Liver (tissue), 9 donors: ENCODE results near the gene SLC25A43. TPM values are rescaled to one million over a fixed set of nuclear protein-coding genes. Genes with fewer than 3 reads are reported as not detected.

ENCODE experiments used
- DNase-seq: peaks from one replicate; pipeline ENCODE4 v3.0.0-alpha.2; 2017; ENCODE audit warnings: low spot score
- H3K27ac ChIP-seq, 2 donors: one replicate each; pipeline ENCODE4 v1.7.0; 2013; ENCODE audit warnings: inconsistent platforms in 2 of 2, low read length in 2 of 2, control low read depth in 1 of 2, low read depth in 1 of 2, mild to moderate bottlenecking in 1 of 2
- H3K27me3 ChIP-seq, 4 donors: one replicate each; pipeline versions ENCODE4 v1.6.1 to v1.7.0; 2013; ENCODE audit warnings: low read length in 3 of 4, inconsistent platforms in 1 of 4, mild to moderate bottlenecking in 1 of 4, moderate library complexity in 1 of 4; ENCODE audit not compliant: control insufficient read depth in 4 of 4, insufficient read depth in 4 of 4
- H3K36me3 ChIP-seq, 4 donors: one replicate each; pipeline versions ENCODE4 v1.6.1 to v1.7.0; 2013; ENCODE audit warnings: low read length in 3 of 4, mild to moderate bottlenecking in 3 of 4, low read depth in 1 of 4, moderate library complexity in 1 of 4; ENCODE audit not compliant: control insufficient read depth in 4 of 4, insufficient read depth in 3 of 4
- H3K4me1 ChIP-seq, 4 donors: one replicate each; pipeline versions ENCODE4 v1.6.1 to v1.7.0; 2013; ENCODE audit warnings: low read length in 3 of 4, mild to moderate bottlenecking in 3 of 4, moderate library complexity in 1 of 4; ENCODE audit not compliant: control insufficient read depth in 4 of 4, insufficient read depth in 4 of 4
- H3K4me3 ChIP-seq, 3 donors: one replicate each; pipeline versions ENCODE4 v1.6.1 to v1.7.0; 2013; ENCODE audit warnings: low read length in 3 of 3, control low read depth in 1 of 3, low read depth in 1 of 3, mild to moderate bottlenecking in 1 of 3
- H3K9ac ChIP-seq, 2 donors: one replicate each; pipeline ENCODE4 v1.7.0; 2013; ENCODE audit warnings: low read length in 2 of 2, mild to moderate bottlenecking in 2 of 2, moderate library complexity in 2 of 2, control low read depth in 1 of 2, low read depth in 1 of 2
- H3K9me3 ChIP-seq, 4 donors: one replicate each; pipeline versions ENCODE4 v1.6.1 to v1.7.0; 2013; ENCODE audit warnings: low read length in 3 of 4; ENCODE audit not compliant: control insufficient read depth in 4 of 4
- CTCF ChIP-seq: fragments of 150-350 bp; IDR thresholded peaks from 2 replicates; pipeline ENCODE4 v1.5.1; 2017; ENCODE audit warnings: improper control_type of control experiment, low read depth, low read length; ENCODE audit not compliant: missing input control
- EGR1 ChIP-seq, 2 donors: IDR thresholded peaks; 2 replicates each; pipeline ENCODE4 v1.6.1; 2016 to 2018; ENCODE audit warnings: antibody characterized with exemption in 2 of 2, low read depth in 2 of 2
- FOXA1 ChIP-seq: IDR thresholded peaks from 2 replicates; pipeline ENCODE4 v1.6.1; 2016; ENCODE audit warnings: antibody characterized with exemption
- FOXA2 ChIP-seq: IDR thresholded peaks from 2 replicates; pipeline ENCODE4 v1.6.1; 2016; ENCODE audit warnings: antibody characterized with exemption
- GABPA ChIP-seq, 2 donors: IDR thresholded peaks in 1 of 2; conservative IDR thresholded peaks in 1 of 2; 2 replicates each; pipeline ENCODE4 v1.6.1; 2016; ENCODE audit warnings: antibody characterized with exemption in 2 of 2, mild to moderate bottlenecking in 1 of 2, moderate library complexity in 1 of 2
- HNF4A ChIP-seq, 2 donors: conservative IDR thresholded peaks; 2 replicates each; pipeline ENCODE4 v1.6.1; 2016; ENCODE audit warnings: antibody characterized with exemption in 2 of 2, mild to moderate bottlenecking in 2 of 2
- HNF4G ChIP-seq: IDR thresholded peaks from 2 replicates; pipeline ENCODE4 v1.6.1; 2016; ENCODE audit warnings: antibody characterized with exemption
- JUND ChIP-seq, 2 donors: IDR thresholded peaks; 2 replicates each; pipeline ENCODE4 v1.6.1; 2016; ENCODE audit warnings: antibody characterized with exemption in 2 of 2
- NR2F2 ChIP-seq: IDR thresholded peaks from 2 replicates; pipeline ENCODE4 v1.6.1; 2016; ENCODE audit warnings: antibody characterized with exemption
- RAD21 ChIP-seq, 2 donors: IDR thresholded peaks; 2 replicates each; pipeline ENCODE4 v1.6.1; 2016; ENCODE audit warnings: antibody characterized with exemption in 2 of 2, mild to moderate bottlenecking in 2 of 2
- RXRA ChIP-seq, 2 donors: IDR thresholded peaks; 2 replicates each; pipeline ENCODE4 v1.6.1; 2017 to 2018; ENCODE audit warnings: antibody characterized with exemption in 2 of 2, mild to moderate bottlenecking in 1 of 2
- SP1 ChIP-seq: IDR thresholded peaks from 2 replicates; pipeline ENCODE4 v1.6.1; 2018; ENCODE audit warnings: antibody characterized with exemption, mild to moderate bottlenecking
- TAF1 ChIP-seq: conservative IDR thresholded peaks from 2 replicates; pipeline ENCODE4 v1.6.1; 2016; ENCODE audit warnings: antibody characterized with exemption, mild to moderate bottlenecking
- YY1 ChIP-seq: IDR thresholded peaks from 2 replicates; pipeline ENCODE4 v1.6.1; 2016; ENCODE audit warnings: antibody characterized with exemption, mild to moderate bottlenecking
- WGBS: extraction: QIAGEN DNeasy Blood & Tissue Kit; methylation state at CpG from one replicate; pipeline ENCODE4 v1.1.7; 2013; 5-methylcytosine and 5-hydroxymethylcytosine counted together
- polyA plus RNA-seq, 2 donors: library from polyadenylated mRNA; stranded (reverse) in 1 of 2; unstranded in 1 of 2; fragments of 200-250 nt in 1 of 2; fragments of >200 nt in 1 of 2; fragmentation: Nextera tagmentation in 1 of 2; extraction: Ambion mirVana in 1 of 2; gene quantifications; one replicate each; pipeline versions ENCODE4 v1.2.1 to v1.2.3, GENCODE V29; 2013 to 2015
- total RNA-seq, 2 donors: library from RNA; depleted of rRNA; stranded (reverse); fragments of >200 nt; gene quantifications; one replicate each; pipeline ENCODE4 v1.2.3, GENCODE V29; 2014
- TF ChIP-seq, protein P1 (sequence below): IDR thresholded peaks from 2 replicates; pipeline ENCODE4 v1.6.1; 2016; ENCODE audit warnings: antibody characterized with exemption
- TF ChIP-seq, protein P2 (sequence below): IDR thresholded peaks from 2 replicates; pipeline ENCODE4 v1.6.1; 2016; ENCODE audit warnings: antibody characterized with exemption, mild to moderate bottlenecking
- TF ChIP-seq, protein P3 (sequence below): IDR thresholded peaks from 2 replicates; pipeline ENCODE4 v1.6.1; 2016; ENCODE audit warnings: antibody characterized with exemption
- TF ChIP-seq, protein P4 (sequence below): IDR thresholded peaks from 2 replicates; pipeline ENCODE4 v1.6.1; 2016; ENCODE audit warnings: antibody characterized with exemption
- donor health status: healthy.
- donor health status: healthy.
- donor health status: healthy.
- donor health status: healthy.
- donor health status: healthy.

Gene SLC25A43
- total and polyA plus RNA-seq, 4 donors = 4.5 to 10.9 (median 5.6) TPM

DNA sequence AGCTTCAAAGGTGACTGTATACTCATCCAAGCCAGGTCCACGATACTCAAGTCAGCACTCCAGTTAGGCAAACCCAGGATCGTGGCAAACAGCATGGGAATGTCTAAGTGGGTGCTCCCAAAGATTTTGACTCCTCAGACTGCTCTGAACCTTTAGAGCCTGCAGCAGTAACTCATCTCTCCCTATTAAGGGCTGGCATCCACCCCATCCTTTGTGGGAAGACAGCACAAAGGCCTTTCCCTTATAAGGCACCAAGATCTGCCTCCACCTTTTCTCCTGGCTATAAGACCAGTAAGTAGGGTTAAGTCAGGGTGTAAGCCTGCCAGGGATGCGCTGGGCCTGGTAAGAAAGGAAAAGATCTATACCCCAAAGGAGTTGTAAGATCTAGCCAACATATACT lies 23.6 kb upstream of the SLC25A43 start:
- H3K4me3 ChIP-seq = no peak overlapping the region
- no peak for DNase-seq
- no peak overlapping the region for H3K9ac ChIP-seq
- no peaks in the 10 kb centered on the region for H3K4me1 ChIP-seq
- 91% methylated on average over 3 of the region's 3 CpGs for WGBS
- no peak for TF ChIP-seq TAF1
- no peak for TF ChIP-seq RXRA (IDR thresholded peaks at IDR 0.05)
- TF ChIP-seq GABPA (IDR thresholded peaks at IDR 0.05 in 1 of 2, conservative IDR thresholded peaks at IDR 0.05 in 1 of 2) = no peak
- no peak for TF ChIP-seq FOXA2
- TF ChIP-seq EGR1 (IDR thresholded peaks at IDR 0.05; ENCODE audit: low read depth in 2 of 2) = no peak
- no peak for TF ChIP-seq HNF4A (conservative IDR thresholded peaks at IDR 0.05)
- TF ChIP-seq RAD21 (IDR thresholded peaks at IDR 0.05) = no peak
- TF ChIP-seq, protein P1, sequence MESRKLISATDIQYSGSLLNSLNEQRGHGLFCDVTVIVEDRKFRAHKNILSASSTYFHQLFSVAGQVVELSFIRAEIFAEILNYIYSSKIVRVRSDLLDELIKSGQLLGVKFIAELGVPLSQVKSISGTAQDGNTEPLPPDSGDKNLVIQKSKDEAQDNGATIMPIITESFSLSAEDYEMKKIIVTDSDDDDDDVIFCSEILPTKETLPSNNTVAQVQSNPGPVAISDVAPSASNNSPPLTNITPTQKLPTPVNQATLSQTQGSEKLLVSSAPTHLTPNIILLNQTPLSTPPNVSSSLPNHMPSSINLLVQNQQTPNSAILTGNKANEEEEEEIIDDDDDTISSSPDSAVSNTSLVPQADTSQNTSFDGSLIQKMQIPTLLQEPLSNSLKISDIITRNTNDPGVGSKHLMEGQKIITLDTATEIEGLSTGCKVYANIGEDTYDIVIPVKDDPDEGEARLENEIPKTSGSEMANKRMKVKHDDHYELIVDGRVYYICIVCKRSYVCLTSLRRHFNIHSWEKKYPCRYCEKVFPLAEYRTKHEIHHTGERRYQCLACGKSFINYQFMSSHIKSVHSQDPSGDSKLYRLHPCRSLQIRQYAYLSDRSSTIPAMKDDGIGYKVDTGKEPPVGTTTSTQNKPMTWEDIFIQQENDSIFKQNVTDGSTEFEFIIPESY = no peak
- TF ChIP-seq YY1 = no peak
- no peak for TF ChIP-seq HNF4G
- no peak for TF ChIP-seq JUND (IDR thresholded peaks at IDR 0.05)
- no peak for TF ChIP-seq SP1
- no peak for TF ChIP-seq NR2F2
- TF ChIP-seq, protein P2, sequence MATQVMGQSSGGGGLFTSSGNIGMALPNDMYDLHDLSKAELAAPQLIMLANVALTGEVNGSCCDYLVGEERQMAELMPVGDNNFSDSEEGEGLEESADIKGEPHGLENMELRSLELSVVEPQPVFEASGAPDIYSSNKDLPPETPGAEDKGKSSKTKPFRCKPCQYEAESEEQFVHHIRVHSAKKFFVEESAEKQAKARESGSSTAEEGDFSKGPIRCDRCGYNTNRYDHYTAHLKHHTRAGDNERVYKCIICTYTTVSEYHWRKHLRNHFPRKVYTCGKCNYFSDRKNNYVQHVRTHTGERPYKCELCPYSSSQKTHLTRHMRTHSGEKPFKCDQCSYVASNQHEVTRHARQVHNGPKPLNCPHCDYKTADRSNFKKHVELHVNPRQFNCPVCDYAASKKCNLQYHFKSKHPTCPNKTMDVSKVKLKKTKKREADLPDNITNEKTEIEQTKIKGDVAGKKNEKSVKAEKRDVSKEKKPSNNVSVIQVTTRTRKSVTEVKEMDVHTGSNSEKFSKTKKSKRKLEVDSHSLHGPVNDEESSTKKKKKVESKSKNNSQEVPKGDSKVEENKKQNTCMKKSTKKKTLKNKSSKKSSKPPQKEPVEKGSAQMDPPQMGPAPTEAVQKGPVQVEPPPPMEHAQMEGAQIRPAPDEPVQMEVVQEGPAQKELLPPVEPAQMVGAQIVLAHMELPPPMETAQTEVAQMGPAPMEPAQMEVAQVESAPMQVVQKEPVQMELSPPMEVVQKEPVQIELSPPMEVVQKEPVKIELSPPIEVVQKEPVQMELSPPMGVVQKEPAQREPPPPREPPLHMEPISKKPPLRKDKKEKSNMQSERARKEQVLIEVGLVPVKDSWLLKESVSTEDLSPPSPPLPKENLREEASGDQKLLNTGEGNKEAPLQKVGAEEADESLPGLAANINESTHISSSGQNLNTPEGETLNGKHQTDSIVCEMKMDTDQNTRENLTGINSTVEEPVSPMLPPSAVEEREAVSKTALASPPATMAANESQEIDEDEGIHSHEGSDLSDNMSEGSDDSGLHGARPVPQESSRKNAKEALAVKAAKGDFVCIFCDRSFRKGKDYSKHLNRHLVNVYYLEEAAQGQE = no peak
- TF ChIP-seq CTCF = no peak
- TF ChIP-seq FOXA1 = no peak
- TF ChIP-seq, protein P3, sequence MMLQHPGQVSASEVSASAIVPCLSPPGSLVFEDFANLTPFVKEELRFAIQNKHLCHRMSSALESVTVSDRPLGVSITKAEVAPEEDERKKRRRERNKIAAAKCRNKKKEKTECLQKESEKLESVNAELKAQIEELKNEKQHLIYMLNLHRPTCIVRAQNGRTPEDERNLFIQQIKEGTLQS = no peak
- TF ChIP-seq, protein P4, sequence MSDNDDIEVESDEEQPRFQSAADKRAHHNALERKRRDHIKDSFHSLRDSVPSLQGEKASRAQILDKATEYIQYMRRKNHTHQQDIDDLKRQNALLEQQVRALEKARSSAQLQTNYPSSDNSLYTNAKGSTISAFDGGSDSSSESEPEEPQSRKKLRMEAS = no peak
- no peaks in the 10 kb centered on the region for H3K9me3 ChIP-seq
- no peaks in the 10 kb centered on the region for H3K27me3 ChIP-seq
- no peak overlapping the region for H3K27ac ChIP-seq
- no peaks in the 10 kb centered on the region for H3K36me3 ChIP-seq
